HEK293 (cell line): Measurements from ENCODE around the gene TIAM2.

Experiments
- BCL11B ChIP-seq: fragments of 450-650 bp; formaldehyde crosslinking; IDR thresholded peaks from 2 replicates; pipeline ENCODE4 v1.5.1; 2016; ENCODE audit warnings: low read depth, missing biosample characterization, missing genetic modification characterization
- GLIS2 ChIP-seq: fragments of 450-650 bp; formaldehyde crosslinking; IDR thresholded peaks from 2 replicates; pipeline ENCODE4 v1.5.1; 2016; ENCODE audit warnings: missing biosample characterization, missing genetic modification characterization
- IKZF3 ChIP-seq: fragments of 450-650 bp; IDR thresholded peaks from 2 replicates; pipeline ENCODE4 v1.5.0; 2018; ENCODE audit warnings: missing biosample characterization, mild to moderate bottlenecking, missing genetic modification characterization, moderate library complexity
- KLF17 ChIP-seq: fragments of 450-650 bp; formaldehyde crosslinking; IDR thresholded peaks from 2 replicates; pipeline ENCODE4 v1.5.1; 2016; ENCODE audit warnings: missing biosample characterization, missing genetic modification characterization
- PRDM1 ChIP-seq: fragments of 450-650 bp; formaldehyde crosslinking; IDR thresholded peaks from 2 replicates; pipeline ENCODE4; 2016; ENCODE audit warnings: missing biosample characterization, missing genetic modification characterization
- SP7 ChIP-seq: fragments of 450-650 bp; formaldehyde crosslinking; IDR thresholded peaks from 2 replicates; pipeline ENCODE4 v1.5.1; 2016; ENCODE audit warnings: missing biosample characterization, missing genetic modification characterization
- ZBTB20 ChIP-seq: fragments of 450-650 bp; formaldehyde crosslinking; IDR thresholded peaks from 2 replicates; pipeline ENCODE4 v1.5.1; 2016; ENCODE audit warnings: missing biosample characterization, missing genetic modification characterization
- ZBTB21 ChIP-seq: fragments of 450-650 bp; formaldehyde crosslinking; IDR thresholded peaks from 2 replicates; pipeline ENCODE4 v1.5.1; 2017; ENCODE audit warnings: missing biosample characterization, missing genetic modification characterization
- ZBTB49 ChIP-seq: fragments of 450-650 bp; formaldehyde crosslinking; IDR thresholded peaks from 2 replicates; pipeline ENCODE4 v1.5.1; 2016; ENCODE audit warnings: missing biosample characterization, missing genetic modification characterization, low read depth
- ZEB2 ChIP-seq: fragments of 450-650 bp; formaldehyde crosslinking; IDR thresholded peaks from 2 replicates; pipeline ENCODE4 v1.5.1; 2016; ENCODE audit warnings: missing biosample characterization, missing genetic modification characterization
- ZFHX2 ChIP-seq: fragments of 450-650 bp; formaldehyde crosslinking; conservative IDR thresholded peaks from 2 replicates; pipeline ENCODE4 v1.5.1; 2016; ENCODE audit warnings: missing biosample characterization, missing genetic modification characterization
- ZNF24 ChIP-seq: fragments of 450-650 bp; formaldehyde crosslinking; IDR thresholded peaks from 2 replicates; pipeline ENCODE4 v1.5.1; 2016; ENCODE audit warnings: missing biosample characterization, missing genetic modification characterization
- ZNF366 ChIP-seq: fragments of 450-650 bp; formaldehyde crosslinking; conservative IDR thresholded peaks from 2 replicates; pipeline ENCODE4 v1.5.1; 2016; ENCODE audit warnings: missing biosample characterization, missing genetic modification characterization
- ZNF404 ChIP-seq: fragments of 450-650 bp; formaldehyde crosslinking; IDR thresholded peaks from 2 replicates; pipeline ENCODE4 v1.5.1; 2017; ENCODE audit warnings: missing biosample characterization, missing genetic modification characterization
- ZNF433 ChIP-seq: fragments of 450-650 bp; formaldehyde crosslinking; IDR thresholded peaks from 2 replicates; pipeline ENCODE4 v1.5.1; 2016; ENCODE audit warnings: missing biosample characterization, missing genetic modification characterization, low read depth
- ZNF449 ChIP-seq: fragments of 450-650 bp; formaldehyde crosslinking; IDR thresholded peaks from 2 replicates; pipeline ENCODE4 v1.5.1; 2017; ENCODE audit warnings: missing biosample characterization, mild to moderate bottlenecking, missing genetic modification characterization, moderate library complexity
- ZNF48 ChIP-seq: fragments of 450-650 bp; formaldehyde crosslinking; IDR thresholded peaks from 2 replicates; pipeline ENCODE4 v1.5.1; 2016; ENCODE audit warnings: missing biosample characterization, missing genetic modification characterization
- ZNF510 ChIP-seq: fragments of 450-650 bp; formaldehyde crosslinking; IDR thresholded peaks from 2 replicates; pipeline ENCODE4 v1.5.1; 2018; ENCODE audit warnings: mild to moderate bottlenecking, missing genetic modification characterization, missing biosample characterization; ENCODE audit not compliant: insufficient replicate concordance
- ZNF639 ChIP-seq: fragments of 450-650 bp; formaldehyde crosslinking; IDR thresholded peaks from 2 replicates; pipeline ENCODE4 v1.5.1; 2016; ENCODE audit warnings: missing biosample characterization, missing genetic modification characterization
- ZNF692 ChIP-seq: fragments of 450-650 bp; formaldehyde crosslinking; IDR thresholded peaks from 2 replicates; pipeline ENCODE4 v1.5.1; 2016; ENCODE audit warnings: missing biosample characterization, missing genetic modification characterization
- ZNF707 ChIP-seq: fragments of 450-650 bp; formaldehyde crosslinking; IDR thresholded peaks from 2 replicates; pipeline ENCODE4 v1.5.1; 2016; ENCODE audit warnings: missing biosample characterization, missing genetic modification characterization
- ZNF768 ChIP-seq: fragments of 450-650 bp; formaldehyde crosslinking; IDR thresholded peaks from 2 replicates; pipeline ENCODE4 v1.5.1; 2018; ENCODE audit warnings: missing biosample characterization, mild to moderate bottlenecking, missing genetic modification characterization
- ZNF776 ChIP-seq: fragments of 450-650 bp; formaldehyde crosslinking; IDR thresholded peaks from 2 replicates; pipeline ENCODE4 v1.5.0; 2017; ENCODE audit warnings: missing biosample characterization, missing genetic modification characterization, borderline replicate concordance
- ZNF777 ChIP-seq: fragments of 450-650 bp; formaldehyde crosslinking; IDR thresholded peaks from 2 replicates; pipeline ENCODE4 v1.5.1; 2017; ENCODE audit warnings: missing biosample characterization, missing genetic modification characterization, borderline replicate concordance
- ZNF791 ChIP-seq: fragments of 450-650 bp; formaldehyde crosslinking; IDR thresholded peaks from 2 replicates; pipeline ENCODE4 v1.5.1; 2016; ENCODE audit warnings: missing biosample characterization, missing genetic modification characterization
- ZNF837 ChIP-seq: fragments of 450-650 bp; formaldehyde crosslinking; IDR thresholded peaks from 2 replicates; pipeline ENCODE4 v1.5.1; 2016; ENCODE audit warnings: missing biosample characterization, missing genetic modification characterization
- TF ChIP-seq, protein P1 (sequence below): fragments of 450-650 bp; formaldehyde crosslinking; IDR thresholded peaks from 2 replicates; pipeline ENCODE4 v1.5.1; 2016; ENCODE audit warnings: missing biosample characterization, missing genetic modification characterization
- TF ChIP-seq, protein P2 (sequence below): fragments of 450-650 bp; formaldehyde crosslinking; IDR thresholded peaks from 2 replicates; pipeline ENCODE4 v1.5.0; 2017; ENCODE audit warnings: missing biosample characterization, missing genetic modification characterization, borderline replicate concordance

Gene TIAM2

GRCh38 chr6:155026022-155026705 lies 31.0 kb downstream of the TIAM2 start (continued):
- no peak for TF ChIP-seq ZNF768
- no peak for TF ChIP-seq ZNF433
- no peak for TF ChIP-seq BCL11B
- TF ChIP-seq ZNF776 (tag by site-specific recombination), result no peak
- no peak for TF ChIP-seq ZBTB49 (tag by site-specific recombination)
- peak; percentile 78 for TF ChIP-seq GLIS2 (tag by site-specific recombination)
- peak; percentile 44; the same call in 1 of the 2 replicates for TF ChIP-seq IKZF3 (tag by site-specific recombination)
- peak; percentile 77 for TF ChIP-seq KLF17 (tag by site-specific recombination)
- TF ChIP-seq ZNF837 (tag by site-specific recombination), result no peak
- peak; percentile 27 for TF ChIP-seq ZNF510 (tag by site-specific recombination)
- no peak for TF ChIP-seq ZFHX2
- TF ChIP-seq ZNF24 (tag by site-specific recombination), result peak; percentile 88
- TF ChIP-seq SP7 (tag by site-specific recombination), result peak; percentile 87
- no peak for TF ChIP-seq ZNF404 (tag by site-specific recombination)
- TF ChIP-seq ZNF692 (tag by site-specific recombination), result peak; percentile 73; the same call in 1 of the 2 replicates
- no peak for TF ChIP-seq PRDM1
- TF ChIP-seq ZNF639, result peak; percentile 73; the same call in 1 of the 2 replicates
- TF ChIP-seq, protein P1, sequence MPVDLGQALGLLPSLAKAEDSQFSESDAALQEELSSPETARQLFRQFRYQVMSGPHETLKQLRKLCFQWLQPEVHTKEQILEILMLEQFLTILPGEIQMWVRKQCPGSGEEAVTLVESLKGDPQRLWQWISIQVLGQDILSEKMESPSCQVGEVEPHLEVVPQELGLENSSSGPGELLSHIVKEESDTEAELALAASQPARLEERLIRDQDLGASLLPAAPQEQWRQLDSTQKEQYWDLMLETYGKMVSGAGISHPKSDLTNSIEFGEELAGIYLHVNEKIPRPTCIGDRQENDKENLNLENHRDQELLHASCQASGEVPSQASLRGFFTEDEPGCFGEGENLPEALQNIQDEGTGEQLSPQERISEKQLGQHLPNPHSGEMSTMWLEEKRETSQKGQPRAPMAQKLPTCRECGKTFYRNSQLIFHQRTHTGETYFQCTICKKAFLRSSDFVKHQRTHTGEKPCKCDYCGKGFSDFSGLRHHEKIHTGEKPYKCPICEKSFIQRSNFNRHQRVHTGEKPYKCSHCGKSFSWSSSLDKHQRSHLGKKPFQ (tag by site-specific recombination), result no peak
- TF ChIP-seq, protein P2, sequence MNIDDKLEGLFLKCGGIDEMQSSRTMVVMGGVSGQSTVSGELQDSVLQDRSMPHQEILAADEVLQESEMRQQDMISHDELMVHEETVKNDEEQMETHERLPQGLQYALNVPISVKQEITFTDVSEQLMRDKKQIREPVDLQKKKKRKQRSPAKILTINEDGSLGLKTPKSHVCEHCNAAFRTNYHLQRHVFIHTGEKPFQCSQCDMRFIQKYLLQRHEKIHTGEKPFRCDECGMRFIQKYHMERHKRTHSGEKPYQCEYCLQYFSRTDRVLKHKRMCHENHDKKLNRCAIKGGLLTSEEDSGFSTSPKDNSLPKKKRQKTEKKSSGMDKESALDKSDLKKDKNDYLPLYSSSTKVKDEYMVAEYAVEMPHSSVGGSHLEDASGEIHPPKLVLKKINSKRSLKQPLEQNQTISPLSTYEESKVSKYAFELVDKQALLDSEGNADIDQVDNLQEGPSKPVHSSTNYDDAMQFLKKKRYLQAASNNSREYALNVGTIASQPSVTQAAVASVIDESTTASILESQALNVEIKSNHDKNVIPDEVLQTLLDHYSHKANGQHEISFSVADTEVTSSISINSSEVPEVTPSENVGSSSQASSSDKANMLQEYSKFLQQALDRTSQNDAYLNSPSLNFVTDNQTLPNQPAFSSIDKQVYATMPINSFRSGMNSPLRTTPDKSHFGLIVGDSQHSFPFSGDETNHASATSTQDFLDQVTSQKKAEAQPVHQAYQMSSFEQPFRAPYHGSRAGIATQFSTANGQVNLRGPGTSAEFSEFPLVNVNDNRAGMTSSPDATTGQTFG (tag by site-specific recombination), result no peak
- no peak for TF ChIP-seq ZNF48 (tag by site-specific recombination)
- TF ChIP-seq ZBTB21 (tag by site-specific recombination), result 0 out of 2 replicates have a peak, but pooled peaks have one; percentile 30
- no peak for TF ChIP-seq ZNF777 (tag by site-specific recombination)
- no peak for TF ChIP-seq ZNF707 (tag by site-specific recombination)
- TF ChIP-seq ZBTB20 (tag by site-specific recombination), result peak; percentile 44; the same call in 1 of the 2 replicates
- 0 out of 2 replicates have a peak, but pooled peaks have one; percentile 51 for TF ChIP-seq ZNF449
- peak; percentile 89 for TF ChIP-seq ZEB2 (tag by site-specific recombination)
- TF ChIP-seq ZNF791 (tag by site-specific recombination), result no peak
- peak; percentile 84 for TF ChIP-seq ZNF366 (tag by site-specific recombination)
